ENCODE measurements around the gene TNFRSF19.
"Not testable (repeated sequence)": the region's sequence is repeated elsewhere in the genome, so short reads cannot be mapped to it uniquely, and the experiment has no call there.

Gene TNFRSF19

DNA sequence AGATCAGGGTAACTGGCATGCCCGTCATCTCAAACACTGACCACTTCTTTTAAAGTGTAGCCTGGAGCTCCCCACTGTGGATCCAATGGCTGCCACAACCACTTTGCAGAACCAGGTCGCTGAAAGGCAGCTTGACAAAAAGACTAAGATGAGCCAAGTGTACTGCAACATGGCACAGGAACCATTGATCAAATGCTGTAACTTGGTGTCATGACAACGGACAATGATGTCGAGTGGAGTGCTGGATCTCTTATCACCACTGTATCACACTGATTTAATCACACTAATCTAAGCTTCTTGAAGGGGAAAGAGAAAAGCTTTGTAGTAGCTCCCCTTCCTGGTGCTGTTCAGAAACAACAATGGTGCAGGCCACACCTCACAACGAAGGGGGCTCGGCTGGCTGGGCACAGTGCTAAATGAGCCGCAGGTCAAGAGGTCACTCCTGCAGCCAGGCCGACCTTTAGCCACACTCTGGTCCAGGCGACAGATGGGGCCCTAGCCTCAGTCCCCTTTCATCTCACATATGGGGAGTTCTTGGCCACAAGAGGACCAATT, 2.2 kb upstream of the TNFRSF19 start:
- peak; percentile 85 for DNase-seq (ENCODE audit: low spot score)

DNA sequence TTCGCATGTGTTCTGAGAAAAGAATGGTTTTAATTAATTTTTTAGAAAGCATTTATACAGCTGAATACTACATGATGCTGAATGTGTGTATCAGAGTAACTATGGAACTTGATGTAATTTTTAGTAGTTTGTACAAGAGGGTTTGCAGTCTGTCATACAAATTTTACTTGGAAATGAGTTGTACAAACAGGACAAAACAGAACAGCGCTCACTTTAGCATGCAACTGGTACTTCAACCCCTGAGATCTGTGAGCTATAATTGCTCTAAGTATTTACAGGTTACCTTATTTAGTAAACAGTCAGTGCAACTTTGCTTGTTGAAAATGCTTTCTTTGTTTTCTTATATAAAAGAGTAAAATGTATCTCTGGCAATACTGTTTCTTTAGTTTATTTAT, 706 bp downstream of the TNFRSF19 start:
- DNase-seq (ENCODE audit: low spot score): peak; percentile 28

DNA sequence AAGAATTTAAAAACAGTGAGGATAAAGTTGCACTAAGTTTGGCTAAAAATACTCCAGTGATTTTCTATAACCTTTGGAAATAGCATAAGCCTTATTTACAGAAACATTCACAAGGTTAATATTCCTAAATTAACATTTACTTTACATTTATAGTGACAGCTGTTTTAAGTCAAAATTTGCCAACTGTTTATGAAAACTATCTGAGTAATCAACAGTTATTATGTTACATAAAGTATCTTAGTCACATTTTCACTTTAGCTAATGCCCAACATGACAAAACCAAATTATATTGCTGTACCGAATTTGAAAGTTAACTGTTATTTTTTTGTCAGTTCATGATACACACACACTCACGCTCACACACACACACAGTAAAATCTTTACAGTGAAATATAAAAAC, 1.2 kb downstream of the TNFRSF19 start:
- no peak for DNase-seq (ENCODE audit: low spot score)

DNA sequence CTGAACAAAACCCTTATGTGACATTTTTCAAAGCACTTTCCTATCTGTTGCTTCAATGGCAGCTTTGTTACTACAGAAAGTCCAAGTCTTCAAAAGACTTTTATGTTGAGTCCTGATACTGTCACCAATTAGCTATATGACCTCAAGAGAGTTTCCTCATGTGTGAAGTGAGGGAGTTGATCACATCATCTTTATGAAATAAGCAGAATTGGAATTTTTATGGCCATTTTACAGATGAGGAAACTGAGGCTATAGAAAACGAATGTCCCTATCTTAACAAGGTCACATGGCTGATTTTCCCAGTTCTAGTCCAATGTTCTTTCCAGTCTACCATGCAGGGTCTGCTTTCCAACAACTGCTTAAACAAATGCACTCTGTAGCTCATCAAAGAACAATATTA, 2.6 kb downstream of the TNFRSF19 start:
- no peak for DNase-seq (ENCODE audit: low spot score)

DNA sequence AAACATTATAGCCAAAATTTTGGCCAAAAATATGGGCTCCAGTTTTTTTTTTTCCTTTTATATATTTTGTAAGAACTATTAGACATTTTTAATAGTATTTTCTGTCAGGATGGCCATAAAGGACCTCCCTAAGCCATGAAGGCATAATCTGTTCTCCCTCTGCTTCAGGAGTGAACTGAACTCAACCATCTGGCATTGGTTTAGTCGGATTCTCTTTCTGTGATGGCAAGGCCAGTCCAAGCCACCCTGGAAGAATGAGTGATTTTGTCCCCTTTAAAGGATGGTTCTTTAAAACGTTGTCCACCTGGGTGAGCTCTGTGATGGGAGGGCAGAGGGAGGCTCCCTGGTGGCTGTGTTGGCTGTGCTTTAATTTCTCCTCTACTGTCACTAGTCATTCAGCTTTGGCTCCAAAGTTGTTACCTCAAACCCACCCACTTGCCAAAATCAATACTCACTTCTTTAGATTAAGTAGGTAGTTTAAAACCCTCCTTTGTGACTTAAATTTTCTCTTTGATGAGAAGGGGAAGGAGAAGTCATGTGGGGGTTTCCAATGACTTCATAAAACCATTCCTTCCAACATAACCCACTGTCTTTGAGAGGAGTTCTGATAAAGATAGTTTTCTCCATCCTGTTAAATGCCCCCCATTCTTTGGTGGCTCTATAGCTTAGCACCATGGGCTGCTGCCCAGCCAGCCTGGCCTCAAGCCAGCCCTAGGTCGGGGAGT, 4.4 kb downstream of the TNFRSF19 start:
- DNase-seq (ENCODE audit: low spot score): no peak

DNA sequence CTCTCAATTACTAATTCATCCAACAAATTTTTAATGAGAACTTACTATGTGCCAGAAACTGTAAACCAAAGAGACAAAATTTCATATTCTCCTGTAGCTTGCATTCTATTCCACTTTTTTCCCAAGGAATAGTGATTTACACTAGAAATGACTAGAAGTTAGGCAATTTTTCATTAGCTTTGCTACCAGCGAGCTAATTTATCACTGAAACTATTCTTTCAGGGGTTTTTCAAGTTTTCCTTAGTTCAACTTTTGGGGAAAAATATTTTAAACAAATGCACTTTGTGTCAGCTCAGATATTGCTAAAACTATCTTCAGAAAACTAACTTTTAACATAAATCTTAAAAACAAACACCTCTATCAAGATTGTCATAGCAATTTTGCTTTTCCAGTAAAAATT, 5.4 kb downstream of the TNFRSF19 start:
- no peak for DNase-seq (ENCODE audit: low spot score)

DNA sequence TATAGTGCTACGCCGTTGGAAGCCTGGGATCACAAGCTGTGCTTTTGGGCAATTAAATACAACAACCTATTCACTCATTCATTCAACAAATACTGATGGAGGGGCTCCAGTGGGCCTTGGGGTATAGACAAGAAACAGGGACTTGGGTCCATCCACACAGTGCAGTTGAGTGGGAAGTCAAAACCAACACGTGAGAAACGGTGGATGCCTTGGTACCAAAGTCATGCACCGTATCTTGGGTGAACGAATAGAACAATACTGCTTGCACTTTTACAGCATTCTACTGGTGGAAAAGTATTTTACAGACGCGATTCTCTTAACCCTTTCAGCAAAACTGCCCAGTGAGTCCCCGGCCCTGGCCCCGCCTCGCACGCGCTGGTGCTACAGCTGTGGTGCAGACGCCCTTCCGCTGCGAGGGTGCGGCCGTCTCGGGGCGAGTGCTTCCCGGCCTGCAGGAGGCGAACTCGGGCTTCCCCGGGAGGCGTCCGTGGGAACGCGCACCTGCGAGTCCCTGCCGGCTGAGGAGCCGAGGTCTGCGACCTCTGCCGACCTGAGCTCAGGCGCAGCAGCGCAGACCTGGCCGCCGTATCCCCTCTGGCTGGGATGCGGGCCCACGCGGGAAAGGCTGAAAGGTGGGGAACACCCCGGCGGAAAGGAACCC, 8.3 kb downstream of the TNFRSF19 start:
- peak; percentile 73 for DNase-seq (ENCODE audit: low spot score)

DNA sequence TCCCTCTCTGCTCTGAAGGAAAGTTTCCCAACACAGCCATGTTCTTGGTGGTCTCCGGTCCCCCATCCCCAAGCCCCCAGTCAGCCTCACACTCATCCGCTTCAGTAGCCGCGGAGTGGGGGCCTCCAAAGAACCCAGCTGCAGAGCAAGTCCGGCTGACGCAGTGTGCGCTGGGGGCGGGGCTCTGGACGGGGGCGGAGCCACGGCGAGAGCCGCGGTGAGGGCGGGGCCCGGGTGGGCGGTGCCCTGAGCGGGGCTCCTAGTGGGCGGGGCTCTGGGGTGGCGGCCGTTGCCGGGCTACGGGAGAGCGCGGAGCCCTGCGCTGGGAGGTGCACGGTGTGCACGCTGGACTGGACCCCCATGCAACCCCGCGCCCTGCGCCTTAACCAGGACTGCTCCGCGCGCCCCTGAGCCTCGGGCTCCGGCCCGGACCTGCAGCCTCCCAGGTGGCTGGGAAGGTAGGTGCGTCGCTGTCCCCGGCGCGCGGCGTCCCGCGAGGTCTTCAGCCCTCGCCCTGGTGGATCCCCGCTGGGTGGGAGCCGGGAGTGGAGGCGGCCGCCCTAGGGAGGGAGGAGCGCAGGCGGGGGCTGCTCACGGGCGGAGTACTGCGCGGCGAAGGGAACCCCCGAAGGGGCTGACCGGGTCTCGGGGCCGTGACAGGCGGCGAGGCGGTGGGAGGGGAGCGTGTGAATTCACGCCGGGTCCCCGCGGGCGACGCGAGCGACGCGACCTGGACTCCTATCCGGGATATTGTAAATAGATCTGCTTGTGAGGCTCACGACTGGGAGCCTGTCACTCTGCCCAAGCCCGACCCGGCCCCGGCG, 9.1 kb downstream of the TNFRSF19 start:
- peak; percentile 80 for DNase-seq (ENCODE audit: low spot score)

DNA sequence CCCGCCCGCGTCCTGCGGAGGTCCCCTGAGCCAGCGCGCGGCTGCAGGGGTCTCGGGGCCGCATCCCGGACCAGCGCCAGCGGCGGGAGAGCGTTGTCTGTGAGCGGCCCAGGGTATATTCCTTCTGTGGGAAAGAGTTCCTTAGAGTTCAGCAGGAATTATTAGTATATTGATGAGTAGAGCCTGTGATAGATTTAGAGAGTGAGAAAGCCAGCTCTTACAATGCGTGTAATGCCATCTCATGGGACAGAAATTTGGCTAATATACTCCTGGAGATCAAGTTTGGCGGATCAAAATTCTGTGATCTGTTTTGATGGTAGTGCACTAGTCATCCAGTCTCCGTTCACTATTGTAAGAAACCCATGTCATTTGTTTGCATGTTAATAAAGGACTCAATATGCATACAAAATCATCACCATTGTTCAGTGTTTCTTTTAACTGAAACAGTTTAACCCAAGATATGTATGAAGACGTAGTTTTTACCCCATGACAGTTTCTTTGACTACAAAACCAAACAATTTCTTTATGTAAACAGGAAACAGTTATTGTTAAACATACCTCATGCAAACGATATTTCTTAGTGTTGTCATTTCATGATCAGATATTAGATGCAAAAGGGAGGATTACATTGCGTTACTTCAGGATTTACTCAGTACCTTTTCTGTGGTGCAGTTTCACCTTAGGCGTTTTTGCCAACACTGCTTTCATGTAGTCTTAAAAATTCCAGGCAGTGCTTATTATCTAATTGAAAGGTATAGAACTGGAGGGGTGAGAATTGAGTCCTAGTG, 9.9 kb downstream of the TNFRSF19 start:
- no peak for DNase-seq (ENCODE audit: low spot score)

DNA sequence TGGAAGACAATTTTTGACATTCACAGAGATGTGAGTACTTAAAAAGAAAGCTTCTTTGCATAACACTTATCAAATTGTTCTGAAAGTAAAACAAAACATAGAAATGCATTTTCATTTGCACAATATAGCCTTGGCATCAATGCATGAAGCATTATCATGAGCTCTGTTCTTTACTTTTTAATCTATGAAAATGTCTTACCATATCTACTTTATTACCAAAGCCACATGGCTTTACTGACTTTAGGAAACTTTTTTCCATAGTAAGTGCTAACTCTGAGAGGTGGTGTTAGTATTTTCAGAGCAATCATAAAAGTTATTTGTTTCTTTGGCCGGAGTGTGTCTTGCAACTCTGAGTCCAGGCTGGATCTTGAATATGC, 10.5 kb downstream of the TNFRSF19 start:
- no peak for DNase-seq (ENCODE audit: low spot score)

DNA sequence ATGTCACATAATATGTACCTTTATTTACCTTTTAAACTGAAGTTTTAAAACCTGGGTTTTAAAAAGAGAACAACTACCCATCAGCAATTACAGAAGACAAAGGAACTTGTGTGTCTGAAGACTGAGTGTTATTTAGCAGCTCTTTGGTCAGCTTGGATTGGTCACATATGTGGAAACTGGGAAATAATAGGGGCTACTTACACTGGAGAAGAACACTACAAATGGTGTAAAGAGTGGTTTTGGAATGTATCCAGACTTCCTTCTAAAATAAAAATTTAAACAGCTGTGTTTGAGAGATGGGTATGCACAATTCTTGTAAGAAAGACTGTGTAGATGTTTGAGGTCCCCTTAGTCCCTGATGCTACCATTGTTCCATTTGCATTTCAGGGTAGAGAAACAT, 13.3 kb downstream of the TNFRSF19 start:
- no peak for DNase-seq (ENCODE audit: low spot score)

DNA sequence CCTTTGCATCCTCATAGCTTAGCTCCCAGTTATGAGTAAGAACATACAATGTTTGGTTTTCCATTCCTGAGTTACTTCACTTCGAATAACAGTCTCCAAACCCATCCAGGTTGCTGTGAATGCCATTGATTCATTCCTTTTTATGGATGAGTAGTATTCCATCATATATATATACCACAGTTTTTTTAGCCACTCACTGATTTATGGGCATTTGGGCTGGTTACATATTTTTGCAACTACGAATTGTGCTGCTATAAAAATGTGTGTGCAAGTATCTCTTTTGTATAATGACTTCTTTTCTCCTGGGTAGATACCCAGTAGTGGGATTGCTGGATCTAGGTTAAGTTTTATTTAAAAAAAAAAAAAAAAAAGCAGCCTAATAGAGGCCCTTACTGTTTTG, 14.1 kb downstream of the TNFRSF19 start:
- DNase-seq (ENCODE audit: low spot score): no peak

DNA sequence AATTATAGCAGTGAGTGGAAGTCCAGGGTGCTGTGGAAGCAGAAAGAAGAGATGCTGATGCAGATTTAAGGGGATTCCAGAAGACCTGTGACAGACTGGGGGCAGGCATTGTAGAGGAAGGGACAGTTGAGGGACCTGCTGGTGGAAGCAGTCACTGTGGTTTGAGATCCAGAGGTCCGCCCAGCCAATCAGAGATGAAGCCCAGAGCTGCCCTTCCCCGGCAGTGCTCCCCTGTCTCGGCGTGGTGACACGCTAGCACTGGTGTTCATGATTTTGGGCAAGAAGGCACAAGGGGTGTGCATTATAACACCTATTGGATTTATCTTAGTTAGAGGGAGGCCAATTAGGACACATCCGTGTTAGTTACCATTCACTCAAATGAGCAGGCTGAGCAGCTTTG, 16.1 kb downstream of the TNFRSF19 start:
- no peak for DNase-seq (ENCODE audit: low spot score)

DNA sequence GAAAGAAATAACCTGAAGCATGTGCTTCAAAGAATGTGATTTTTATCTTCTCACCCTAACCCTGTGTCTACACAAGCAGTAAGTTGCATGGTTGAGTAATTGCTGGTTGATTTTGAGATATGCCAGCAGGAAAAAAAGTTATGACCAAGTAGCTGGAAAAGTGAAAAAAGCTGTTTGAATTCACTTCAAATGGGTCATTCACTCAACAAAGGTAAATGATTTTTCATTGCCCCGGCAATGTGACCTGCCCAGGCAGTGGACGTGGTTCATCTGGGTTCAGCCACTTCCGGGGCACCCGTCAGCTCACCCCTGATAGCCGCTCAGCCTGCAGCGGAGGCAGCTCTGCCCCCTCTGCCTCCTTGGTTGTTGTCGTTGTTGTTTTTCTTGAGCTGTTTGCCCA, 18.5 kb downstream of the TNFRSF19 start:
- no peak for DNase-seq (ENCODE audit: low spot score)

DNA sequence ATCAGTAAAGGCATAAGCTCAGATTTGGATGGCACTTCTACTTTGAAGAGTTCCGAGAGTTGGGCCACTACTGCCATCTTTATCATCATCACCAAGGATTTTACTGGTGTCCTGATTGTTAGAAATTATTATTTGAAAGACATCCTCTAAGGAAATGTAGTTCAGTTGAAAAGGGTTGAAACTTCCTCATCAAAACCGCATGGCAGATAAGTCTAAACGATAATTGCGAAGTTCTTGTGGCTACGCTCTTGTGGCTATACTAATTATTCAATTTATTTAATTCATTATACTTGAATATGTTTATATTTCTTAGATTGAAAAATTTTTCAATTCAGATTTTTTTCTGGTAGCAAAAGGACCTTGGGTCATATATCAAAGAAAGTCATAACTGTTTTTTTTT, 22.4 kb downstream of the TNFRSF19 start:
- DNase-seq (ENCODE audit: low spot score): no peak

DNA sequence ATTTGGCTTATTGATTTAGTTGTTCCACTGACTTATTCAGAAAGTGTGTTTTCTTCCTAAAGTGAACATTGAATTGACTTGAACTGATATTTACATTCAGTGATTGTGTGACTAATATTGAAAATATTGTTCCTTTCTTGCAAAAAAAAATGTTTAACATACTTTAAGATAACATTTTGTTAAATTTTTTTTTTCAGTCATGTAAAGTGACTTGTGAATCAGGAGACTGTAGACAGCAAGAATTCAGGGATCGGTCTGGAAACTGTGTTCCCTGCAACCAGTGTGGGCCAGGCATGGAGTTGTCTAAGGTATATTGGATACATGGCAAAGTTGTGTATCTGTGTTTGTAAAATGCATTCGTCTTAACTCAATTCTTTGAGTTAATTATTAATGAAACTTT, 22.9 kb downstream of the TNFRSF19 start:
- no peak for DNase-seq (ENCODE audit: low spot score)

DNA sequence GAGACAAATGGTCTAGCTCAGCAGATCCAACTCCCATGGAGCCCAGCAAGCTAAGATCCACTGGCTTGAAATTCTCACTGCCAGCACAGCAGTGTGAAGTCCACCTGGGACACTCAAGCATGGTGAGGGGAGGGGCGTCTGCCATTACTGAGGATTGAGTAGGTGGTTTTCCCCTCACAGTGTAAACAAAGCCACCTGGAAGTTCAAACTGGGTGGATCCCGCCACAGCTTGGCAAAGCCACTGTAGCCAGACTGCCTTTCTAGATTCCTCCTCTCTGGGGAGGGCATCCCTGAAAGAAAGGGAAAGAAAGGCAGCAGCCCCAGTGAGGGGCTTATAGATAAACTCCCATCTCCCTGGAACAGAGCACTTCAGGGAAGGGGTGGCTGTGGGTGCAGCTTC, 24.1 kb downstream of the TNFRSF19 start:
- not testable (repeated sequence) for DNase-seq (ENCODE audit: low spot score)

DNA sequence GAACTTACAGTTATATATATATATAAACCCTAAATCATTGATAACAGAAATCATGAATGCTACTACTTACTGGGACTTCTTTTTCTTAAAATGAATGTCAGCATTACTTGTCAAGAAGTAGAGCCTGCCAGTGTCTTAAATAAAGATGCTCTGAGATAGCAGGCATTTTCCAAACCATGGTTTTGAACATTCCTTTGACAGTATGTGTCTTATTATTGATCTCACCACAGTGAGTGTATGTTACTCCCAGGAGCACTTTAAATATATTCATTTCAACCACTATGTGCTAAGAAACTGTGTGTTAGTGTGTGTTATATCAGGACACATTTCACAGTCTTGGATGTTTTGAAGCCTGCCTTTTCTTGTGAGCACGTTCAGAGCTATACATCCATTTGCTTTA, 28.2 kb downstream of the TNFRSF19 start:
- DNase-seq (ENCODE audit: low spot score): no peak

DNA sequence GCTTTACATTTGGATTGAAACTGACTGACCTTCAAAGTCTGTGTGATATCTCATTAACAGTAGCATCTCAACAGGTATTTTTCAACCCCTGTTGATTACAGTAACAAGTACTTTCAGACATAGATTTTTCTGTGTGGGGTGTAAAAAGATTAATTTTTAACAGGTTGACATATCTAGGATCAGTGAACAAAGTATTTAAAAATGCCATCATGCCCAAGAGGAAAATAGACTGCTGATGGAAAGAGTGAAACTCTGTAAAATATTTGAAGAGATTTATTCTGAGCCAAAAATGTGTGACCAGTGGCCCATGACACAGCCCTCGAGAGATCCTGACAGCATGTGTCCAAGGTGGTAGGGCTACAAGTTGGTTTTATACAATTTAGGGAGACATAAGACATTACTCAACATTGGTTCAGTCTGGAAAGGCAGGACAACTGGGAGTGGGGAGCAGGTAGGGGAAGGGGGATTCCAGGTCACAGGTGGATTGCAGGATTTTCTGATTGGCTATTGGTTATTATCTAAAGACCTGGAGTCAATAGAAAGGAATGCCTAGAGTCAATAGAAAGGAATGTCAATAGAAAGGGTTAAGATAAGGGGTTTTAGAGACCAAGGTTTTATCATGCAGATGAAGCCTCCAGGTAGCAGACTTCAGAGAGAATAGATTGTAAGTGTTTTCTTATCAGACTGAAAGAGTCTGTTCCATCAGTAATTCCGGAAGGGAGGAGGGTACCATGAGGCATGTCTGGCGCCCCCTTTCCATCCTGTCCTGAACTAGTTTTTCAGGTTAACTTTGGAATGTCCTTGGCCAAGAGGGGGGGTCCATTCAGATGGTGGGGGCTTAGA, 29.1 kb downstream of the TNFRSF19 start:
- DNase-seq (ENCODE audit: low spot score): no peak

DNA sequence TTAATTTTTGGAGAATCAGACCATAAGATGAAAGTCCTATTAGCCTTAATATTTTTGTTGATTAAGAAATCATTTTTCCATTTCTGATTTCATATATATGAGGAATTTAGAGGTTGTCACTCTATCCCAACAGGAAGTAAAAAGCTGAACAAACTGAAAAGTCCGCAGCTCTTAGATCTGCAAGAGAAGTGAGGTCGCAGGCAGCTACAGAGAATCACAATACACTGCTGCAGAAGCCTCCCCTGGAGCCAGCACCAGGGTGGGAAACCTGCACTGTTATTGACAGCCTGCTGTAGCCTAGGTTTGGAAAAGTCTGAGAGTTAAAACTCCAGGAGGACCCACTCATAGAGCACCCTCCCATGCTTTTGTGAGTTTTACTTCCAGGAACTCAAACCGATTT, 29.9 kb downstream of the TNFRSF19 start:
- no peak for DNase-seq (ENCODE audit: low spot score)

DNA sequence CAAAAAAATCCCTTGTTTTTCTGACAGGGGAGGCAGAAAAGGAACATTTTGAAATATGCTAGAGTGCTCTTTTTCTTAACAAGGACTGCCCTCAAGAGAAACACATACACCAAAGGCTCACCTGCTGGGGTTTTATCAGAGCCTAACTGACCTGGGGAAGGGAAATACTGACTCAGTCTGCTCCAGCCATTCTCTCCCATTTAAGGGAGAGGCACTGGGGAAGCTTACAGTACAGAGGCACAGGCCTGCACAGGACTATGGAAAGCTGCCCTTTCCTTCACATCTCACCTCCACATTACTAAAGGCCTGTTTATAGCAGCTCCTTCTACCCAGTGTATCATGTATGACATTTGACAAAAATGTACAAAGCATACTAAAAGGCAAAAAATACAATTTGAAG, 30.3 kb downstream of the TNFRSF19 start:
- DNase-seq (ENCODE audit: low spot score): no peak

Data from SK-N-DZ (cell line).